ENCODE measurements around the gene NSA2.

NSA2 gene

DNA sequence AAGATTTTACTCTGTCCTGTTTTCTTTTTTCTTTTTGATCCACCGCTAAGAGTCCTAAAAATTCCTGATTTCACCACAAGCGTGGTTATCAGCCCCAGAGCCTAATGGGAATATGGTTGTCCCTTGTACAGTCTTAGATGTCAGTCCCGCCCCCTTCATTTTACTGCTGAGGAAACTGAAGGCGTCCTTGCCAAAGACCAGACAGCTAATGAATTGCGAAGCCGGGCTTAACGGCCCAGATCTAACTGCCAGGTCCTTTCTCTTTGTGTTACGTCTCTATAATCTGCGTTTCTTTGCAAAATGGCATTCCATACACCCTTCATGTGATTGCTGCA, 497 bp downstream of the NSA2 start:
- H3K4me1 ChIP-seq (ENCODE audit: control insufficient read depth, insufficient read depth, low read length), result no peaks in the 10 kb centered on the region
- ChIA-PET CTCF (interaction anchor here (0.9 to 1.3 kb wide), 2 partner anchors 14 to 34 kb away, joined by 3 read pairs; no protein-coding TSS in a partner anchor), POLR2A (interaction anchor here (1.0 to 1.3 kb wide), 5 partner anchors 12 to 469 kb away, joined by 3 to 6 read pairs (median 3); partner anchors contain the start of genes ANKRD31 and FAM169A)
- peak overlapping the region; percentile 41; the same call in 1 of the 2 replicates for H3K27ac ChIP-seq (ENCODE audit: extremely low read depth, low read depth, low read length)
- no peaks in the 10 kb centered on the region for H3K9me3 ChIP-seq (ENCODE audit: control insufficient read depth, insufficient read depth, low read depth, low read length)
- peak overlapping the region; percentile 93 for H3K4me3 ChIP-seq (ENCODE audit: low read depth, low read length)
- TF ChIP-seq HOXC10 (CRISPR knock-in tag; IDR thresholded peaks at IDR 0.05) (no peak), WT1 (tag by site-specific recombination; IDR thresholded peaks at IDR 0.05) (no peak), ZNF391 (tag by site-specific recombination; IDR thresholded peaks at IDR 0.05; ENCODE audit: borderline replicate concordance, low read depth) (no peak), SP3 (tag by site-specific recombination; IDR thresholded peaks at IDR 0.05) (no peak), KLF9 (tag by site-specific recombination; IDR thresholded peaks at IDR 0.05; ENCODE audit: low read depth) (0 out of 2 replicates have a peak, but pooled peaks have one; percentile 6), ZNF221 (tag by site-specific recombination; IDR thresholded peaks at IDR 0.05; ENCODE audit: borderline replicate concordance) (no peak), ZNF623 (tag by site-specific recombination; IDR thresholded peaks at IDR 0.05) (no peak), ZNF529 (tag by site-specific recombination; IDR thresholded peaks at IDR 0.05; ENCODE audit: insufficient replicate concordance) (no peak), FEZF1 (tag by site-specific recombination; IDR thresholded peaks at IDR 0.05) (no peak)
- H3K36me3 ChIP-seq (ENCODE audit: control insufficient read depth in 2 of 2, insufficient read depth in 1 of 2, low read length in 2 of 2), result peaks cover 40 to 45% of the 10 kb centered on the region in 2 experiments

DNA sequence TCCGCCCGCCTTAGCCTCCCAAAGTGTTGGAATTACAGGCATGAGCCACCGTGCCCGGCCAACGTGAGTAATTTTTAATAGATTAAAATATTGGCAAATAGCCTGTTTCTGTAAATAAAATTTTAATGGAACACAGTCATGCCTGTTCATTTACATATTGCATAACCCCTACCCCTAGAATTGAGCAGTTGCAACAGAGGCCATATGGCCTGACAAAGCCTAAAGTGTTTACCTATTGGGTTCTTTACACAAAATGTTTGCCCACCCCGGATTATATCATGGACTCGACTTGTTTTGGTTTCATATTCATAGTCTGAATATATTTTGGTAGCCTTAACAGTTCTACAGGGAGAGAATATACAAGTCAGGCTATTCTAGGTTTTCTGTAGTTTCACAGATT, 5.3 kb downstream of the NSA2 start:
- Histone ChIP-seq H3K4me3 (ENCODE audit: low read depth, low read length) (no peak overlapping the region), H3K27ac (ENCODE audit: extremely low read depth, low read depth, low read length) (no peak overlapping the region), H3K4me1 (ENCODE audit: control insufficient read depth, insufficient read depth, low read length) (no peaks in the 10 kb centered on the region), H3K36me3 (ENCODE audit: control insufficient read depth in 2 of 2, insufficient read depth in 1 of 2, low read length in 2 of 2) (peaks cover 73 to 81% of the 10 kb centered on the region in 2 experiments), H3K9me3 (ENCODE audit: control insufficient read depth, insufficient read depth, low read depth, low read length) (no peaks in the 10 kb centered on the region)
- ChIA-PET POLR2A (no interaction called here), CTCF (interaction anchor here (0.6 kb wide), 1 partner anchor 979 kb away, joined by 3 read pairs; no protein-coding TSS in a partner anchor)
- no peak for TF ChIP-seq ZNF174 (tag by site-specific recombination; IDR thresholded peaks at IDR 0.05)
- no peak for TF ChIP-seq ZNF311 (tag by site-specific recombination; IDR thresholded peaks at IDR 0.05; ENCODE audit: borderline replicate concordance)
- TF ChIP-seq KLF8 (tag by site-specific recombination; IDR thresholded peaks at IDR 0.05), result no peak

DNA sequence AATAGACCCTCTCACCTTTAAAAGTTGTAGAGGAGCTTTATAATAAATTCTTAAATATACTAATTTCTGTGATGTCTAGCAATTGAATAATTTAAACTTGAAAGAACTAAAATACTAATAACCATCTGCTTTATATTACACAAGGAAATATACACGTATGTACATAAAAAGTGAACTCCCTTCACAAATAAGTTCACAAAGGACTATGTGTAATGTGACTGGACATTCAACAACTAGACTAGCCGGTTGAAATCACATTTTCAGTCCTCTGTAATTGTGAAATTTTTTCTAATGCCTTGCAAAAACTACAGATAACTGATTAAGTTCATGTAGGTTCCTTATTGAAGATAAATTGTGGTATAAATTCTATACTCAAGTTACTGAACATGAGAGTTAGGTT, 11.6 kb downstream of the NSA2 start:
- POLR2A ChIA-PET, result interaction anchor here (1.8 kb wide), 1 partner anchor 12 kb away, joined by 6 read pairs; the partner anchor contains the start of genes GFM2 and NSA2
- CTCF ChIA-PET, result no interaction called here

More for the DNA sequence above, 11.6 kb downstream of the NSA2 start:
- Histone ChIP-seq H3K4me1 (ENCODE audit: control insufficient read depth, insufficient read depth, low read length) (no peaks in the 10 kb centered on the region), H3K9me3 (ENCODE audit: control insufficient read depth, insufficient read depth, low read depth, low read length) (no peaks in the 10 kb centered on the region), H3K4me3 (ENCODE audit: low read depth, low read length) (no peak overlapping the region), H3K36me3 (ENCODE audit: control insufficient read depth in 2 of 2, insufficient read depth in 1 of 2, low read length in 2 of 2) (peaks cover 57 to 80% of the 10 kb centered on the region in 2 experiments), H3K27ac (ENCODE audit: extremely low read depth, low read depth, low read length) (no peak overlapping the region)
- no peak for TF ChIP-seq ZBTB17 (tag by site-specific recombination; IDR thresholded peaks at IDR 0.05)
- no peak for TF ChIP-seq ZNF747 (tag by site-specific recombination; IDR thresholded peaks at IDR 0.05)
- TF ChIP-seq ZNF266 (tag by site-specific recombination; IDR thresholded peaks at IDR 0.05; ENCODE audit: low read depth), result no peak
- no peak for TF ChIP-seq ZFP69B (tag by site-specific recombination; IDR thresholded peaks at IDR 0.05)
- TF ChIP-seq, protein P1, sequence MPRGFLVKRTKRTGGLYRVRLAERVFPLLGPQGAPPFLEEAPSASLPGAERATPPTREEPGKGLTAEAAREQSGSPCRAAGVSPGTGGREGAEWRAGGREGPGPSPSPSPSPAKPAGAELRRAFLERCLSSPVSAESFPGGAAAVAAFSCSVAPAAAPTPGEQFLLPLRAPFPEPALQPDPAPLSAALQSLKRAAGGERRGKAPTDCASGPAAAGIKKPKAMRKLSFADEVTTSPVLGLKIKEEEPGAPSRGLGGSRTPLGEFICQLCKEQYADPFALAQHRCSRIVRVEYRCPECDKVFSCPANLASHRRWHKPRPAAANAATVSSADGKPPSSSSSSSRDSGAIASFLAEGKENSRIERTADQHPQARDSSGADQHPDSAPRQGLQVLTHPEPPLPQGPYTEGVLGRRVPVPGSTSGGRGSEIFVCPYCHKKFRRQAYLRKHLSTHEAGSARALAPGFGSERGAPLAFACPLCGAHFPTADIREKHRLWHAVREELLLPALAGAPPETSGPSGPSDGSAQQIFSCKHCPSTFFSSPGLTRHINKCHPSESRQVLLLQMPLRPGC (tag by site-specific recombination; IDR thresholded peaks at IDR 0.05), result no peak
- TF ChIP-seq, protein P2, sequence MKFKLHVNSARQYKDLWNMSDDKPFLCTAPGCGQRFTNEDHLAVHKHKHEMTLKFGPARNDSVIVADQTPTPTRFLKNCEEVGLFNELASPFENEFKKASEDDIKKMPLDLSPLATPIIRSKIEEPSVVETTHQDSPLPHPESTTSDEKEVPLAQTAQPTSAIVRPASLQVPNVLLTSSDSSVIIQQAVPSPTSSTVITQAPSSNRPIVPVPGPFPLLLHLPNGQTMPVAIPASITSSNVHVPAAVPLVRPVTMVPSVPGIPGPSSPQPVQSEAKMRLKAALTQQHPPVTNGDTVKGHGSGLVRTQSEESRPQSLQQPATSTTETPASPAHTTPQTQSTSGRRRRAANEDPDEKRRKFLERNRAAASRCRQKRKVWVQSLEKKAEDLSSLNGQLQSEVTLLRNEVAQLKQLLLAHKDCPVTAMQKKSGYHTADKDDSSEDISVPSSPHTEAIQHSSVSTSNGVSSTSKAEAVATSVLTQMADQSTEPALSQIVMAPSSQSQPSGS (tag by site-specific recombination; IDR thresholded peaks at IDR 0.05; ENCODE audit: low read depth), result no peak
- no peak for TF ChIP-seq WT1 (tag by site-specific recombination; IDR thresholded peaks at IDR 0.05)
- no peak for TF ChIP-seq ZNF248 (tag by site-specific recombination; IDR thresholded peaks at IDR 0.05)
- no peak for TF ChIP-seq KLF10 (tag by site-specific recombination; IDR thresholded peaks at IDR 0.05)
